Islet of Langerhans (tissue), 1 donor: ENCODE measurements around the gene RBCK1.
"Not testable (repeated sequence)": the region's sequence is repeated elsewhere in the genome, so short reads cannot be mapped to it uniquely, and the experiment has no call there.

Experiments used
- FAIRE-seq: peaks from one replicate; lab custom pipeline; 2011; peaks lifted over from hg19 to GRCh38; lab: Jason Lieb, UNC

RBCK1 gene

GRCh38 chr20:437787-438486 is 29.8 kb downstream of the RBCK1 start:
- no peak for FAIRE-seq

DNA sequence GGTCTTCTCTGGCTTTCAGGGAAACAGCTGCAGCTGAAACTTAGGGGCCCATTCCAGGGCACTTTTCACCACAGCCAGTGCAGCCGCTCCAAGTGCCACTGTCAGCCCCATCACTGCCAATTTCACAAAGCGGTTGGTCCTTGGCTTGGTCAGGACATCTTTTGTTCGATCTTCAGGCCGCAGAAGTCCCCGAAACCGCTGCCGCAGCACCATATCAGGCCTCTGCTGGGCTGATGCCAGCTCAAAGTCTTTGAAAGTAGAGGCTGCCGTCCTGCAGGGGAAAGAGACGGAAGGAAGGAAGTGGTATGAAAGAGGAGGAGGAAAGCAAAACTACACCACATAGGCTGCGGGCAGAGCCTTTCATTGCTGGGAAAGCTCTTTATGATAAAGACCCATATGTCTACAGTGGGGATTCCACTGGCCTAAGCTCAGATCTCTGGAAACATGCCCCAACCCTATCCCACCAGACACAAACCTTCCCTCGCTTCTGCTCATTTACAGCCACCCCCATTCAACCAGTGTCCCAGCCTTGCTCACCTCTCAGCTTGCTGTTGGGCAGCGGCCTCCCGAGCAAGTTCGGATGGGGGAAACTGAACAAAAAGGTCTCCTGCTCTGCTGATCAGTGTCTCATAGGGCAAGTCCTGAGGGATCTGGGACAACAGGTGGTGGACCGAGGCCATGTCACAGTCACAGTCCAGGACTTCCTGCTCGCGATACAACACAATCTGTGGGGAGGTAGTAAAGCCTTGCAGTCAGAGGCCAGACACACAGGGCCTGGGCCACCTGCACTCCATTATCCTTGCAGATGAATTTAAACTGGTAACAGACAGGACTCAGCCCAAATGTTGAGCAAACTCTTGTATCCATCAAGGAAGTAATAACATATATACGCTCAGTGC is 30.7 kb downstream of the RBCK1 start:
- FAIRE-seq, result no peak

DNA sequence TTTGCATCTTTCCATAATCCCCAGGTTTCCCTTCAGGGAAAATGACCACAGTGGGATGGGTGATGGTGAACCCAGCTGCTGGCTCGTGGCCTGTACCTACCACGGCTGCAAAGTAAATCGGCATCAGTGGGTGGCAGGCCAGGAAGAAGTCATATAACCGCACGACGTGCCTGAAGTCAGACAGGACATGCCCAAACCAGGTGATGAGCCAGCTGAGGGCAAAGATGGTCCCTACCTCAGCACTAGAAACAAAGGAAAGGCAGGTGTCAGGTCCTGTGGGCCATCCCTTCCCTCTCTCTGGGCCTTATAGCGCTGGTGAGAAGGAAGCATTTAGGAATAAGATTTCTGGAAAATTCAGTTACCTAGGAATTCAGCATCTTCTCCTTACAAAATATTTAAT is 32.0 kb downstream of the RBCK1 start:
- no peak for FAIRE-seq

DNA sequence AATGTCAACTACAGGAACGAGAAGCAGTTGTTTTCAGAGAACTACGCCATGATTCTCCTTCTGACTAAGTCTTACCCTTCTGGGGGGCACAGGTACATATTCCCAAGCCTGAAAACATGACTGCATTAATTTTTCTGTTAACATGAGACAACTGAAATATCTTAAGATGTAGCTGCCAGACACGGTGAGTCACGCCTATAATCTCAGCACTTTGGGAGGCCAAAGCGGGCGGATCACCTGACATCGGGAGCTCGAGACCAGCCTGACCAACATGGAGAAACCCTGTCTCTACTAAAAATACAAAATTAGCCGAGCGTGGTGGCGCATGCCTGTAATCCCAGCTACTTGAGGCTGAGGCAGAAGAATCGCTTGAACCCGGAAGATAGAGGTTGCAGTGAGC is 32.5 kb downstream of the RBCK1 start:
- FAIRE-seq, result no peak

- no peak for FAIRE-seq
These were observed 35.2 kb downstream of the RBCK1 start for GRCh38 chr20:443223-443775.

GRCh38 chr20:444117-444516 is 36.0 kb downstream of the RBCK1 start:
- no peak for FAIRE-seq

GRCh38 chr20:444862-445426 is 36.8 kb downstream of the RBCK1 start:
- FAIRE-seq, result no peak

DNA sequence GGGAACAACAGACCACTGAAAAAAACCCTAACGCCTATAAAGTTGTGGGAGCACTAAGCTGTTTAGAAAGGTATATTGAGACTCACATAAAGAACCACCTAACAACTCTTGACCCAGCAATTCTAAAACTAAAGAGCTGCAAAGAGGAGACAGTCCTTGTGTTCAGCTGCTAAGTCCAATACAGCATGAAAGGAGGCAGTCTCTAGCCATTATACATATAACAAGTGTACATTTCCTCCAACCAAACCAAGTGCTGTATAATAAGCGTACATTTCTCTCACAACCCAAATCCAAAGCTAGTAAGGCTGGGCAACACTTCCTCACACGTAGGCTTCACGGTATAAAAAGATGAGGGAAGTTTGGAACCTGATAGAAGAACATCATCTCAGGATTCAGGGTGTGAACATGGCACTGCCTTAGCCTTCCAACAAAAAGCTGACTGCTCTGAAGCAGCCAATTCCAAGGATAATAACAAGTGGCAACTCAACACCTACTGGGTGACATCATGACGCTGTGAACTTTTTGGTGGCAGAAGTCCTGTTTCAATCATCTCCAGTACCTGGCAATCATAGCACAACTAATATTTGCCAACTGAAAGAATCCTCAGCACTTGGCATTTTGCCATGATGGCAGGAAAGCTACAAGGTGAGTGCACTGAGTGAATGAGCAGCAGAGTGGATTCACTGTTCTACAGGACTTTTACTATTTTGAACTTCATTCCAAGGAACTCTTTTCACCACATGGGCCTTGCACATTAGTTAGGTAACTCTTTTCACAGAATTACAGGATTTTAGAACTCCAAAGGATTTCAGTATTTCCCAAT is 37.6 kb downstream of the RBCK1 start:
- no peak for FAIRE-seq

- not testable (repeated sequence) for FAIRE-seq
These were observed 43.9 kb downstream of the RBCK1 start for GRCh38 chr20:452021-452420.

GRCh38 chr20:454951-455350 is 46.9 kb downstream of the RBCK1 start:
- FAIRE-seq, result peak; percentile 73

DNA sequence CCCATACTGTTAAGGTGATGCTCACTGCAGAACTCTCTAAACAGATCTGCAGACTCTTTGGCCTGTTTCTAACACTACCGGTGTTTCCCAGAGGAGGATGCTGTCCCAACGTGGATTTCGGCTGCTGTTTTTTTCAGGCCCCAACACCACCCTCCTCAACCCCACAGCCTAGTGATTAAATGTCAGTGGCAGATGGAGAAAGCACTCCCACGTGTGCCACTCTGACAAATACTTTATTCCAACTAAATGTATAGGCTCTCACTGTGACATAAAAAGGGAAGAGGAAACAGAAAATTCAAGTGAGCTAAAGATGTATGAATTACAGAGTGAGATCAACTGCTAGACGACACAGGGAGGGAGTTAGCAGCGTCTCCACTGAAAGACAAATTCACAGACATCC is 50.7 kb downstream of the RBCK1 start:
- FAIRE-seq, result no peak

GRCh38 chr20:460180-460579 is 52.1 kb downstream of the RBCK1 start:
- FAIRE-seq, result no peak

DNA sequence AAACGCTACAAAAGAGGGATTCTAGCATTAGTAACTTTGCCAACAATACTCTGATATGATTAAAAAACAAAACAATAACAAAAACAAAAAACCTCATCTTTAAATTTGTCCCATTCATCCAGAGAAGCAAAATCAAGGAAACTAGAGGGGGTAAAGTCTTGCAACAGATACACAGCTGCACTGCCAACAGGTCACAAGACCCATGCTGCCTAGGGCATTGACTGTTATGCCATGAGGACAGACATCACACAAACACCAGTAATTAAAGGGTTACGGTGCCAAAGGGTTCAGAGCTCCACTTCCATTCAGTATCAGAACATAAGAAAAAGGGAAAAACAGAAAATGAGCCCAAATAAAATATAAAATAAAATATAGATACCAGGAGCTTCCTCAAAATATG is 52.6 kb downstream of the RBCK1 start:
- no peak for FAIRE-seq

GRCh38 chr20:461254-462198 is 53.4 kb downstream of the RBCK1 start:
- FAIRE-seq, result no peak

GRCh38 chr20:462199-462991 is 54.3 kb downstream of the RBCK1 start, which contains the start of gene TBC1D20:
TBC1D20 (minus strand) TSS chr20:462533; CDS start chr20:462405, 128 bp downstream.
- FAIRE-seq, result no peak

- no peak for FAIRE-seq
These were observed 59.7 kb downstream of the RBCK1 start for GRCh38 chr20:467755-468154.

DNA sequence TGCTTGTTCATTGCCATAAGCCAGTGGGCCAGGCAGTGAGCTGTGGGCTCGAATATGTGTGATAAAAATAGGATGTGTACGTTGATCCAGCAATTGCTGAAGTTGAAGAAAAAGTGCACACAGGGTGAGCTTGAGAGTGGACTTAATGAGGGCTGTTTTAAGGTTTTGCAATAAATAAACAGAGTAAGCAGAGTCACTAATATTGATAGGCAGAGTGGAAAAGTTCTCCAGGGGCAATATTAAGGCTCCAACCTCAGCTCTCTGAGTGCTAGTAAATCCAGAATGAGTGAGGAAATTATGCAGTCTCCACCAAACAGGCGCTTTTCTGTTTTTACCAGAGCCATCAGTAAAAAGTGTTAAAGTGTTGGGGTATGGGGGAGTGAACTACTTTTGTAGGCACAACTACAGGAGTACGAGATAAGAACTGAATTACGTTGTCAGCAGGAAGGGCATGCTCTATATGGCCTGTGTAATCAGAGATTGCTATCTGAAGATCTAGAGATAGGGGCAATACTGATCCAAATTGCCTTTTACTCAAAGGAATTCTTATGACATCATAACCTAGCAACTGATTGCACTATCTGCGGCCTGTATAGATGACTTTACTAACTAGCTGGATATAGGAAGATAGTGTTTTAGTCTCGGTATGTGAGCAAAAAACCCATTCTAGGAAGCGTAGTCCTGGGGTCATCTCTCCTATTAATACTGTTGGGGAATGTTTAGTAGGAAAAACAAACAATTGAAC is 61.8 kb downstream of the RBCK1 start:
- FAIRE-seq, result no peak

DNA sequence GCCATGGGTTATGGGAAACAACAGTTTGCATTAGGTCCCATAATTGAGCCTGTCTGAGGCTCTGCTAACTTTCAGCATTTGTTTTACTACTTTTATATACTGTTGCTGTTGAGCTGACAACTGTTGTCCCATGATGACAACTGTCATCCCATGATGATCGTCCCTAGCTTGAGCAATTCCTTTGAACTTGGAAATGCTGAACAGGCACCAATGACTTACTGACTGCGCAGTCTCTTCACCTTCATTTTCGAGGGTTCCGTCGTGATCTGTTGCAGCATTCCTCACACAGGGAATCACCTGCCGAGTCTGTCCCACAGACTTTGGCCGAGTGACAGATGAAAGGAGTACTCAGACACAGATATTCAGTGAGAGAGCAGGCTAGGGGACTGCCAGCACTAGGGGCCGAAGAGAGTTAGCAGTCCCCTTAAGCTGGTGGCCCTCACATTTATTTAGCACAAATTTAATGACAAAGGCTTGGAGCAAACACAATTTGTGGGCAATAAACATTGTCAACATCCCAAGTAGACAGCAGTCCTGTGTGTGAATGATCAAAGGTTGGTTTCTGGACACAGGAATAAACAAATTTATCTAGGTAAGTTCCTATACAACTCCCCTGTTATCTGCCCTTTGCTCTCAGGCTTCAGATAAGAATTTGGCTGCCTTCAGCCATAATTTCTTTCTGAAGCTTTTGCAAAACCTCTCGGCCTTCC is 64.2 kb downstream of the RBCK1 start:
- FAIRE-seq, result no peak

DNA sequence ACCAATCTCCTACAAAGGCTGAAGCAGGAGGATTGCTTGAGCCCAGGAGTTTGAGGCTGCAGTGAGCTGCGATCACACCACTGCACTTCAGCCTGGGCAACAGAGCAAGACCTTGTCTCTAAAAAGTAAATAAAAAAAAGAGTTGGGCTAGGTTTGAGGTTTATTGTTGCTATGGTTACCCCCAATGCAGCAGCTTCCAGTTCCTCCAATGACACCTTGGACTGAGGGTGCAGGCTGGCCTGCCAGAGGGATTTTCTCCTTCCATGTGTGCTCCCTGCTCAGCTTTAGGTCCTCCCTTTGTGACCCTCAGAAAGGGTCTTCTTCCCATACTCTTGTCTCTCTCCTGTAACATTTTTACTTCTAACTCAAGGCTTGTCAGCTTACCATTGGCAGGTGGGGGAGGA is 64.8 kb downstream of the RBCK1 start:
- FAIRE-seq, result no peak
